Measurements from ENCODE around the gene YAP1. TPM values are rescaled to one million over a fixed set of nuclear protein-coding genes. Genes with fewer than 3 reads are reported as not detected.

The YAP1 gene
- total RNA-seq, 2 experiments from 2014 or later = not detected

- H3K27ac ChIP-seq (ENCODE audit: low read depth, low read length, poor library complexity, severe bottlenecking) = no peak overlapping the region
- no peaks in the 10 kb centered on the region for H3K79me2 ChIP-seq (ENCODE audit: insufficient read depth, low read depth, low read length)
- H3K4me2 ChIP-seq (ENCODE audit: low read length) = no peak overlapping the region
- POLR2A ChIA-PET = no interaction called here
- intact Hi-C loops (cut with micrococcal nuclease; ENCODE audit: unreplicated experiment) = no loop called here
- no peak overlapping the region for H3K4me3 ChIP-seq (ENCODE audit: low read depth, low read length, poor library complexity, severe bottlenecking)
- H2AFZ ChIP-seq (ENCODE audit: low read length) = no peak overlapping the region
- CTCF ChIA-PET (ENCODE audit: unreplicated experiment) = no interaction called here
- TF ChIP-seq, protein P1, sequence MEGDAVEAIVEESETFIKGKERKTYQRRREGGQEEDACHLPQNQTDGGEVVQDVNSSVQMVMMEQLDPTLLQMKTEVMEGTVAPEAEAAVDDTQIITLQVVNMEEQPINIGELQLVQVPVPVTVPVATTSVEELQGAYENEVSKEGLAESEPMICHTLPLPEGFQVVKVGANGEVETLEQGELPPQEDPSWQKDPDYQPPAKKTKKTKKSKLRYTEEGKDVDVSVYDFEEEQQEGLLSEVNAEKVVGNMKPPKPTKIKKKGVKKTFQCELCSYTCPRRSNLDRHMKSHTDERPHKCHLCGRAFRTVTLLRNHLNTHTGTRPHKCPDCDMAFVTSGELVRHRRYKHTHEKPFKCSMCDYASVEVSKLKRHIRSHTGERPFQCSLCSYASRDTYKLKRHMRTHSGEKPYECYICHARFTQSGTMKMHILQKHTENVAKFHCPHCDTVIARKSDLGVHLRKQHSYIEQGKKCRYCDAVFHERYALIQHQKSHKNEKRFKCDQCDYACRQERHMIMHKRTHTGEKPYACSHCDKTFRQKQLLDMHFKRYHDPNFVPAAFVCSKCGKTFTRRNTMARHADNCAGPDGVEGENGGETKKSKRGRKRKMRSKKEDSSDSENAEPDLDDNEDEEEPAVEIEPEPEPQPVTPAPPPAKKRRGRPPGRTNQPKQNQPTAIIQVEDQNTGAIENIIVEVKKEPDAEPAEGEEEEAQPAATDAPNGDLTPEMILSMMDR (conservative IDR thresholded peaks at IDR 0.05; ENCODE audit: low read length) = no peak
- no peak for TF ChIP-seq EZH2phosphoT487 (IDR thresholded peaks at IDR 0.05; ENCODE audit: borderline replicate concordance, low read depth, low read length)
- H3K9me3 ChIP-seq (ENCODE audit: low read length) = no peaks in the 10 kb centered on the region
- no peaks in the 10 kb centered on the region for H3K9me2 ChIP-seq (ENCODE audit: insufficient read depth, low read length)
- no peak for DNase-seq (ENCODE audit: low spot score)
- no peaks in the 10 kb centered on the region for H4K20me1 ChIP-seq (ENCODE audit: insufficient read depth, low read length)
- H3K4me1 ChIP-seq (ENCODE audit: insufficient read depth, low read length, poor library complexity, severe bottlenecking) = no peaks in the 10 kb centered on the region
- no TSS peak for BruUV-seq (replicated peaks)
- H3K36me3 ChIP-seq (ENCODE audit: insufficient read depth, low read length) = no peaks in the 10 kb centered on the region
These were observed 84.7 kb downstream of the YAP1 start for GRCh38 chr11:102194990-102195389.

DNA sequence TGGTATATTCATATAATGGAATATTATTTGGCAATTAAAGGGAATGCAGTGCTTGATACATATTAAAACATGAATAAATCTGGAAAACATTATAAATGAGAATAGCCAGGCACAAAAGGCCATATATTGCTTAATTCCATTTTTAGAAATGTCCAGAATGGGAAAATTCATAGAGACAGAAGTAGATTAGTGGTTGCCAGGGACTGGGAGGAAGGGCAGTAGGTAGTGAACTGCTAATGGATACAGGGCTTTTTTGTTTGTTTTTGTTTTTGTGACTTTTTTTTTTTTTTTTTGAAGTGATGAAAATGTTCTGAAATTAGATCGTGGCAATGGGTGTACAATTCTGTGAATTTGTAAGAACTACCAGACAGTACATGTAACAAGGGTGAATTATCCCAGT, 86.1 kb downstream of the YAP1 start:
- Histone ChIP-seq H3K9me3 (ENCODE audit: low read length) (no peaks in the 10 kb centered on the region), H2AFZ (ENCODE audit: low read length) (no peak overlapping the region), H3K4me2 (ENCODE audit: low read length) (no peak overlapping the region), H3K4me3 (ENCODE audit: low read depth, low read length, poor library complexity, severe bottlenecking) (no peak overlapping the region), H3K36me3 (ENCODE audit: insufficient read depth, low read length) (no peaks in the 10 kb centered on the region), H4K20me1 (ENCODE audit: insufficient read depth, low read length) (no peaks in the 10 kb centered on the region), H3K4me1 (ENCODE audit: insufficient read depth, low read length, poor library complexity, severe bottlenecking) (no peaks in the 10 kb centered on the region), H3K27ac (ENCODE audit: low read depth, low read length, poor library complexity, severe bottlenecking) (no peak overlapping the region), H3K9me2 (ENCODE audit: insufficient read depth, low read length) (no peaks in the 10 kb centered on the region), H3K79me2 (ENCODE audit: insufficient read depth, low read depth, low read length) (no peaks in the 10 kb centered on the region)
- no TSS peak for BruUV-seq (replicated peaks)
- POLR2A ChIA-PET = interaction anchor here (1.3 kb wide), 1 partner anchor 8 kb away, joined by 5 read pairs; no protein-coding TSS in a partner anchor
- TF ChIP-seq, protein P1 (conservative IDR thresholded peaks at IDR 0.05; ENCODE audit: low read length) = no peak
- no peak for TF ChIP-seq EZH2phosphoT487 (IDR thresholded peaks at IDR 0.05; ENCODE audit: borderline replicate concordance, low read depth, low read length)
- CTCF ChIA-PET (ENCODE audit: unreplicated experiment) = no interaction called here
- no peak for DNase-seq (ENCODE audit: low spot score)
- intact Hi-C loops (cut with micrococcal nuclease; ENCODE audit: unreplicated experiment) = no loop called here

DNA sequence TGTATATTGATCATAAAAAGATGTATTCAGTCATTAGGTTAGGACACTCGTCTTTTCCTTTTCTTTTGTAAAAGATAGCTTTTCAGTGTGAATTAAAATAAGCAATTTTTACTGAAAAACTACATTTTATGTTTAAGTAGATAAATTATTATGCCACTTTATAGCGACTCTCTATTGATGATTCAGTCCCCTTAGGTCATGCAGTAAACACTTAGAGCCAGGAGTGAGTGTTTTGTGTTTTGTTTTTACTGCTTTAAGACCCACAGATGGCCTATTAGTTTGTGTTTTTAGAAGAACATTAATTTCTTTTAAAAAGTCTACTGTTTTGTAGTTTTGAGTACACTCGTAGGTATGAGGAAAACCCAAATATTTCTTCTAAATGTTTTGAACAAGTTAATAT, 86.6 kb downstream of the YAP1 start:
- Histone ChIP-seq H3K4me2 (ENCODE audit: low read length) (no peak overlapping the region), H3K27ac (ENCODE audit: low read depth, low read length, poor library complexity, severe bottlenecking) (no peak overlapping the region), H2AFZ (ENCODE audit: low read length) (no peak overlapping the region), H4K20me1 (ENCODE audit: insufficient read depth, low read length) (no peaks in the 10 kb centered on the region), H3K9me2 (ENCODE audit: insufficient read depth, low read length) (no peaks in the 10 kb centered on the region), H3K4me1 (ENCODE audit: insufficient read depth, low read length, poor library complexity, severe bottlenecking) (no peaks in the 10 kb centered on the region), H3K79me2 (ENCODE audit: insufficient read depth, low read depth, low read length) (no peaks in the 10 kb centered on the region), H3K9me3 (ENCODE audit: low read length) (no peaks in the 10 kb centered on the region), H3K36me3 (ENCODE audit: insufficient read depth, low read length) (no peaks in the 10 kb centered on the region), H3K4me3 (ENCODE audit: low read depth, low read length, poor library complexity, severe bottlenecking) (no peak overlapping the region)
- ChIA-PET CTCF (ENCODE audit: unreplicated experiment) (no interaction called here), POLR2A (interaction anchor here (0.8 to 1.3 kb wide), 2 partner anchors 9 to 424 kb away, joined by 3 to 5 read pairs; no protein-coding TSS in a partner anchor)
- no TSS peak for BruUV-seq (replicated peaks)
- TF ChIP-seq, protein P1 (conservative IDR thresholded peaks at IDR 0.05; ENCODE audit: low read length) = no peak
- TF ChIP-seq EZH2phosphoT487 (IDR thresholded peaks at IDR 0.05; ENCODE audit: borderline replicate concordance, low read depth, low read length) = no peak
- intact Hi-C loops (cut with micrococcal nuclease; ENCODE audit: unreplicated experiment) = no loop called here
- no peak for DNase-seq (ENCODE audit: low spot score)

All from OCI-LY7 (cell line).